GM19395 (cell line): ENCODE data around the gene IFT52.
"Not testable (repeated sequence)": the region's sequence is repeated elsewhere in the genome, so short reads cannot be mapped to it uniquely, and the experiment has no call there.

Source experiments
- ATAC-seq: cut with Tn5 transposase; IDR thresholded peaks from one replicate; pipeline ENCODE4 v1.9.1; 2021; ENCODE audit warnings: mild to moderate bottlenecking, moderate library complexity; ENCODE audit not compliant: unreplicated experiment

IFT52 gene

GRCh38 chr20:43650997-43651525 lies 60.3 kb downstream of the IFT52 start:
- no peak for ATAC-seq

- ATAC-seq, result not testable (repeated sequence)
Observed at GRCh38 chr20:43651650-43652184, 61.0 kb downstream of the IFT52 start.

GRCh38 chr20:43653966-43654365 lies 63.2 kb downstream of the IFT52 start:
- ATAC-seq, result no peak

GRCh38 chr20:43655176-43655575 lies 64.4 kb downstream of the IFT52 start:
- ATAC-seq, result not testable (repeated sequence)

- ATAC-seq, result no peak
Observed at GRCh38 chr20:43655937-43656336, 65.2 kb downstream of the IFT52 start.

GRCh38 chr20:43658069-43658722 lies 67.5 kb downstream of the IFT52 start:
- peak; percentile 2 for ATAC-seq

- ATAC-seq, result no peak
Observed at GRCh38 chr20:43658723-43659419, 68.1 kb downstream of the IFT52 start.

GRCh38 chr20:43662943-43663655 lies 72.4 kb downstream of the IFT52 start:
- ATAC-seq, result no peak

GRCh38 chr20:43665466-43666176 lies 74.9 kb downstream of the IFT52 start:
- no peak for ATAC-seq

- peak; percentile 83 for ATAC-seq
Observed at GRCh38 chr20:43666376-43667328, 75.9 kb downstream of the IFT52 start, which contains the start of gene MYBL2. TSS of gene MYBL2 (plus strand) at chr20:43667114. CDS start at chr20:43667284, 170 bp downstream.

- peak; percentile 18 for ATAC-seq
Observed at GRCh38 chr20:43667341-43668132, 76.8 kb downstream of the IFT52 start.

- ATAC-seq, result no peak
Observed at GRCh38 chr20:43669332-43669731, 78.6 kb downstream of the IFT52 start.

GRCh38 chr20:43670423-43670822 lies 79.7 kb downstream of the IFT52 start:
- no peak for ATAC-seq

- ATAC-seq, result no peak
Observed at GRCh38 chr20:43676368-43676767, 85.6 kb downstream of the IFT52 start.

- peak; percentile 4 for ATAC-seq
Observed at GRCh38 chr20:43680981-43681380, 90.2 kb downstream of the IFT52 start.

GRCh38 chr20:43681468-43681942 lies 90.8 kb downstream of the IFT52 start:
- peak; percentile 29 for ATAC-seq

GRCh38 chr20:43681991-43682410 lies 91.3 kb downstream of the IFT52 start:
- ATAC-seq, result peak; percentile 94

GRCh38 chr20:43682446-43682845 lies 91.7 kb downstream of the IFT52 start:
- peak; percentile 56 for ATAC-seq
